ENCODE results near the gene PCNX1. TPM values are rescaled to one million over a fixed set of nuclear protein-coding genes. Genes with fewer than 3 reads are reported as not detected.
"Not testable (repeated sequence)": the region's sequence is repeated elsewhere in the genome, so short reads cannot be mapped to it uniquely, and the experiment has no call there.

Gene PCNX1
- total and polyA plus RNA-seq, 4 donors, result 5.2 to 103 (median 37.9) TPM

- Histone ChIP-seq H3K4me3 (no peak overlapping the region), H3K9me3 (ENCODE audit: control insufficient read depth in 4 of 4, insufficient read depth in 3 of 4, low read length in 3 of 4) (peaks cover 0 to 2% (median 0%) of the 10 kb centered on the region in 4 donors), H3K27ac (ENCODE audit: low read depth in 1 of 2, low read length in 1 of 2) (no peak overlapping the region), H3K27me3 (ENCODE audit: control insufficient read depth in 3 of 3, insufficient read depth in 3 of 3, low read length in 2 of 3) (no peaks in the 10 kb centered on the region), H3K4me1 (ENCODE audit: control insufficient read depth in 5 of 5, insufficient read depth in 5 of 5, low read length in 5 of 5) (no peaks in the 10 kb centered on the region), H3K36me3 (ENCODE audit: control insufficient read depth in 4 of 4, insufficient read depth in 4 of 4, low read length in 4 of 4) (peaks cover 15 to 42% (median 37%) of the 10 kb centered on the region in 4 donors), H3K9ac (ENCODE audit: insufficient read depth in 1 of 2, low read length in 2 of 2) (no peak overlapping the region)
- ATAC-seq (ENCODE audit: insufficient read depth, low FRiP score), result no peak
- DNase-seq, result peak in 1 of 3 donors; percentile 22
- WGBS, 2 donors, result 81 to 88% methylated on average over 5 of the region's 5 CpGs
- TF ChIP-seq, protein P1, sequence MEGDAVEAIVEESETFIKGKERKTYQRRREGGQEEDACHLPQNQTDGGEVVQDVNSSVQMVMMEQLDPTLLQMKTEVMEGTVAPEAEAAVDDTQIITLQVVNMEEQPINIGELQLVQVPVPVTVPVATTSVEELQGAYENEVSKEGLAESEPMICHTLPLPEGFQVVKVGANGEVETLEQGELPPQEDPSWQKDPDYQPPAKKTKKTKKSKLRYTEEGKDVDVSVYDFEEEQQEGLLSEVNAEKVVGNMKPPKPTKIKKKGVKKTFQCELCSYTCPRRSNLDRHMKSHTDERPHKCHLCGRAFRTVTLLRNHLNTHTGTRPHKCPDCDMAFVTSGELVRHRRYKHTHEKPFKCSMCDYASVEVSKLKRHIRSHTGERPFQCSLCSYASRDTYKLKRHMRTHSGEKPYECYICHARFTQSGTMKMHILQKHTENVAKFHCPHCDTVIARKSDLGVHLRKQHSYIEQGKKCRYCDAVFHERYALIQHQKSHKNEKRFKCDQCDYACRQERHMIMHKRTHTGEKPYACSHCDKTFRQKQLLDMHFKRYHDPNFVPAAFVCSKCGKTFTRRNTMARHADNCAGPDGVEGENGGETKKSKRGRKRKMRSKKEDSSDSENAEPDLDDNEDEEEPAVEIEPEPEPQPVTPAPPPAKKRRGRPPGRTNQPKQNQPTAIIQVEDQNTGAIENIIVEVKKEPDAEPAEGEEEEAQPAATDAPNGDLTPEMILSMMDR (IDR thresholded peaks at IDR 0.05; ENCODE audit: control extremely low read depth, extremely low read depth), result no peak
Measured at GRCh38 chr14:71062581-71063303, 155.5 kb downstream of the PCNX1 start.

GRCh38 chr14:71063351-71063750, 156.1 kb downstream of the PCNX1 start:
- no peak overlapping the region for H3K27ac ChIP-seq (ENCODE audit: low read depth in 1 of 2, low read length in 1 of 2)
- DNase-seq, result no peak
- H3K9me3 ChIP-seq (ENCODE audit: control insufficient read depth in 4 of 4, insufficient read depth in 3 of 4, low read length in 3 of 4), result peaks cover 0 to 2% (median 0%) of the 10 kb centered on the region in 4 donors
- H3K4me3 ChIP-seq, result no peak overlapping the region
- TF ChIP-seq, protein P1 (IDR thresholded peaks at IDR 0.05; ENCODE audit: control extremely low read depth, extremely low read depth), result no peak
- H3K36me3 ChIP-seq (ENCODE audit: control insufficient read depth in 4 of 4, insufficient read depth in 4 of 4, low read length in 4 of 4), result peaks cover 15 to 39% (median 36%) of the 10 kb centered on the region in 4 donors
- H3K27me3 ChIP-seq (ENCODE audit: control insufficient read depth in 3 of 3, insufficient read depth in 3 of 3, low read length in 2 of 3), result no peaks in the 10 kb centered on the region
- no peaks in the 10 kb centered on the region for H3K4me1 ChIP-seq (ENCODE audit: control insufficient read depth in 5 of 5, insufficient read depth in 5 of 5, low read length in 5 of 5)
- 82 to 85% methylated on average over 2 of the region's 2 CpGs for WGBS, 2 donors
- no peak overlapping the region for H3K9ac ChIP-seq (ENCODE audit: insufficient read depth in 1 of 2, low read length in 2 of 2)
- no peak for ATAC-seq (ENCODE audit: insufficient read depth, low FRiP score)

GRCh38 chr14:71064747-71065146, 157.5 kb downstream of the PCNX1 start:
- not testable (repeated sequence) for ATAC-seq (ENCODE audit: insufficient read depth, low FRiP score); DNase-seq; H3K27me3 ChIP-seq (ENCODE audit: control insufficient read depth in 3 of 3, insufficient read depth in 3 of 3, low read length in 2 of 3); H3K9ac ChIP-seq (ENCODE audit: insufficient read depth in 1 of 2, low read length in 2 of 2); H3K4me3 ChIP-seq; H3K4me1 ChIP-seq (ENCODE audit: control insufficient read depth in 5 of 5, insufficient read depth in 5 of 5, low read length in 5 of 5); H3K27ac ChIP-seq (ENCODE audit: low read depth in 1 of 2, low read length in 1 of 2); H3K9me3 ChIP-seq (ENCODE audit: control insufficient read depth in 4 of 4, insufficient read depth in 3 of 4, low read length in 3 of 4)
- 99% methylated on average over 3 of the region's 3 CpGs for WGBS, 2 donors
- peaks cover 10 to 42% (median 35%) of the 10 kb centered on the region in 4 donors for H3K36me3 ChIP-seq (ENCODE audit: control insufficient read depth in 4 of 4, insufficient read depth in 4 of 4, low read length in 4 of 4)

DNA sequence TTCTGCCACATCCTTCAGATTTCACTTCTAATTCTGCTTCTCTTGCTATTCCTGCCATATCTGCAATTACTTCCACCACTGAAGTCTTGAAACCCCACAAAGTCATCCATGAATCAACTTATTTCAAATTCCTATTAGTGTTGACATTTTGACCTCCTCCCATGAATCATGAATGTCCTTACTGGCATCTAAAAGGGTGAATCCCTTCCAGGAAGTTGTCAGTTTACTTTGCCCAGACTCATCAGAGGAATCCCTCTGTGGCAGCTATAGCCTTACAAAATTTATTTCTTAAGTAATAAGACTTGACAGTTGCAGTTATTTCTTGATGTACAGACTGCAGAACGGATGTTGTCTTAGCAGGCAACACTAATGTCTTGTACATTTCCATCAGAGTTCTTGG, 162.9 kb downstream of the PCNX1 start:
- H3K9ac ChIP-seq (ENCODE audit: insufficient read depth in 1 of 2, low read length in 2 of 2), result no peak overlapping the region
- H3K27ac ChIP-seq (ENCODE audit: low read depth in 1 of 2, low read length in 1 of 2), result no peak overlapping the region
- TF ChIP-seq, protein P1 (IDR thresholded peaks at IDR 0.05; ENCODE audit: control extremely low read depth, extremely low read depth), result no peak
- peaks cover 0 to under 1% (median 0%) of the 10 kb centered on the region in 4 donors for H3K9me3 ChIP-seq (ENCODE audit: control insufficient read depth in 4 of 4, insufficient read depth in 3 of 4, low read length in 3 of 4)
- no peak for ATAC-seq (ENCODE audit: insufficient read depth, low FRiP score)
- H3K4me3 ChIP-seq, result no peak overlapping the region
- no peak for DNase-seq
- H3K4me1 ChIP-seq (ENCODE audit: control insufficient read depth in 5 of 5, insufficient read depth in 5 of 5, low read length in 5 of 5), result peaks cover 0 to 2% (median 0%) of the 10 kb centered on the region in 5 donors
- H3K36me3 ChIP-seq (ENCODE audit: control insufficient read depth in 4 of 4, insufficient read depth in 4 of 4, low read length in 4 of 4), result peaks cover 15 to 36% (median 23%) of the 10 kb centered on the region in 4 donors
- WGBS, 2 donors, result 98 to 100% methylated on average over 1 of the region's 1 CpG
- H3K27me3 ChIP-seq (ENCODE audit: control insufficient read depth in 3 of 3, insufficient read depth in 3 of 3, low read length in 2 of 3), result no peaks in the 10 kb centered on the region
